ENCODE measurements around the gene HTR2B. TPM values are rescaled to one million over a fixed set of nuclear protein-coding genes. Genes with fewer than 3 reads are reported as not detected.

HTR2B gene
- polyA plus RNA-seq (2012; ENCODE audit: insufficient read length, low read depth), result 0.13 TPM

- TF ChIP-seq FOXP2 (optimal IDR thresholded peaks at IDR 0.05; ENCODE audit: borderline replicate concordance, extremely low read depth, extremely low read length, insufficient read depth) (no peak), TAF1 (IDR thresholded peaks at IDR 0.05; ENCODE audit: borderline replicate concordance, insufficient read depth, low read length) (no peak), POLR2AphosphoS5 (IDR thresholded peaks at IDR 0.05; ENCODE audit: low read depth, low read length) (no peak), SIN3A (IDR thresholded peaks at IDR 0.05; ENCODE audit: borderline replicate concordance, insufficient read depth, low read length) (no peak)
- TF ChIP-seq, protein P1, sequence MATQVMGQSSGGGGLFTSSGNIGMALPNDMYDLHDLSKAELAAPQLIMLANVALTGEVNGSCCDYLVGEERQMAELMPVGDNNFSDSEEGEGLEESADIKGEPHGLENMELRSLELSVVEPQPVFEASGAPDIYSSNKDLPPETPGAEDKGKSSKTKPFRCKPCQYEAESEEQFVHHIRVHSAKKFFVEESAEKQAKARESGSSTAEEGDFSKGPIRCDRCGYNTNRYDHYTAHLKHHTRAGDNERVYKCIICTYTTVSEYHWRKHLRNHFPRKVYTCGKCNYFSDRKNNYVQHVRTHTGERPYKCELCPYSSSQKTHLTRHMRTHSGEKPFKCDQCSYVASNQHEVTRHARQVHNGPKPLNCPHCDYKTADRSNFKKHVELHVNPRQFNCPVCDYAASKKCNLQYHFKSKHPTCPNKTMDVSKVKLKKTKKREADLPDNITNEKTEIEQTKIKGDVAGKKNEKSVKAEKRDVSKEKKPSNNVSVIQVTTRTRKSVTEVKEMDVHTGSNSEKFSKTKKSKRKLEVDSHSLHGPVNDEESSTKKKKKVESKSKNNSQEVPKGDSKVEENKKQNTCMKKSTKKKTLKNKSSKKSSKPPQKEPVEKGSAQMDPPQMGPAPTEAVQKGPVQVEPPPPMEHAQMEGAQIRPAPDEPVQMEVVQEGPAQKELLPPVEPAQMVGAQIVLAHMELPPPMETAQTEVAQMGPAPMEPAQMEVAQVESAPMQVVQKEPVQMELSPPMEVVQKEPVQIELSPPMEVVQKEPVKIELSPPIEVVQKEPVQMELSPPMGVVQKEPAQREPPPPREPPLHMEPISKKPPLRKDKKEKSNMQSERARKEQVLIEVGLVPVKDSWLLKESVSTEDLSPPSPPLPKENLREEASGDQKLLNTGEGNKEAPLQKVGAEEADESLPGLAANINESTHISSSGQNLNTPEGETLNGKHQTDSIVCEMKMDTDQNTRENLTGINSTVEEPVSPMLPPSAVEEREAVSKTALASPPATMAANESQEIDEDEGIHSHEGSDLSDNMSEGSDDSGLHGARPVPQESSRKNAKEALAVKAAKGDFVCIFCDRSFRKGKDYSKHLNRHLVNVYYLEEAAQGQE (IDR thresholded peaks at IDR 0.05; ENCODE audit: insufficient read depth in 1 of 2, low read depth in 2 of 2, low read length in 2 of 2), result no peak
These were observed at the start of gene HTR2B for GRCh38 chr2:231124838-231125568. TSS of gene HTR2B (minus strand) at chr2:231125042. CDS start at chr2:231123764, 1,278 bp downstream.

DNA sequence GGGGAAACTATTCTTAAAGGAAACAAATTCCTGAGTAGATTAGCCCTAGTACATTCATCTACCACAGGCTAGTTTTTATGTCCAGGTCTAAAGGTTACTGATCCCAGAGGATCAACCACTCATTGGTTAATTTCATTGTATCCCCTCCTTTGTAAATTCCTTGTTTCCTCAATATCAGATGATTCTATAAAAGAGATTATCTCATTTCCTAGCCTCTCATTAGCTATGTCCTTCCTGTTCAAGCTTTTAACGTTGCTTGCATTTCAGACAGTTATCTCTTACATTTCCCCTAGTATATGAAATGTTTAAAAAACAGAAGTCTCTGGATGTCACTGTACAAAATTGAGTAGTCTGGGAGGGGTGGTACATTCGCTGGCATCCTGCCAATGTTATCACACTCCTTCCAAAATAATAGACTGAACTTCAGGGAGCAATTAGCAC lies 49.4 kb upstream of the HTR2B start:
- TF ChIP-seq SIN3A (IDR thresholded peaks at IDR 0.05; ENCODE audit: borderline replicate concordance, insufficient read depth, low read length), result no peak
- no peak for TF ChIP-seq POLR2AphosphoS5 (IDR thresholded peaks at IDR 0.05; ENCODE audit: low read depth, low read length)
- no peak for TF ChIP-seq FOXP2 (optimal IDR thresholded peaks at IDR 0.05; ENCODE audit: borderline replicate concordance, extremely low read depth, extremely low read length, insufficient read depth)

DNA sequence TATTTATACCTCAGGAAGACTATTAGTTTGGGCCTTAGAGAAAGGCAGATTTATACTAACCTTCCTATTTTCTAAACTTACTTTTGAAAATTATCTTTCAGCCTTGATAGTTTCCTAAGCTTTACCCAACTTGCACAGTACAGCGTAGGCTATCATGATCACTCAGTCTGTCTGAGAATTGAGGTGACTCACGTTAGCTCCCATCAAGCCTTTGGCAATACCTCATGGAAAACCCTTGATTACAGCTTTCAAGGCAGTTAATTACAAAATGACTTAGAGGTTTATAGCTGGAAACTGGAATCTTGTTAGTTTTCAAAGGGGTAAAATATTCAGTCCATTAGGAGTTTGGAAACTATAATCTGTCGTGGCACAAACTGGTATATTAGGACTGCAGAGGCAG lies 47.2 kb upstream of the HTR2B start:
- TF ChIP-seq SIN3A (IDR thresholded peaks at IDR 0.05; ENCODE audit: borderline replicate concordance, insufficient read depth, low read length) (no peak), TAF1 (IDR thresholded peaks at IDR 0.05; ENCODE audit: borderline replicate concordance, insufficient read depth, low read length) (no peak), POLR2AphosphoS5 (IDR thresholded peaks at IDR 0.05; ENCODE audit: low read depth, low read length) (no peak), FOXP2 (optimal IDR thresholded peaks at IDR 0.05; ENCODE audit: borderline replicate concordance, extremely low read depth, extremely low read length, insufficient read depth) (no peak)
- TF ChIP-seq, protein P1 (IDR thresholded peaks at IDR 0.05; ENCODE audit: insufficient read depth in 1 of 2, low read depth in 2 of 2, low read length in 2 of 2), result no peak

DNA sequence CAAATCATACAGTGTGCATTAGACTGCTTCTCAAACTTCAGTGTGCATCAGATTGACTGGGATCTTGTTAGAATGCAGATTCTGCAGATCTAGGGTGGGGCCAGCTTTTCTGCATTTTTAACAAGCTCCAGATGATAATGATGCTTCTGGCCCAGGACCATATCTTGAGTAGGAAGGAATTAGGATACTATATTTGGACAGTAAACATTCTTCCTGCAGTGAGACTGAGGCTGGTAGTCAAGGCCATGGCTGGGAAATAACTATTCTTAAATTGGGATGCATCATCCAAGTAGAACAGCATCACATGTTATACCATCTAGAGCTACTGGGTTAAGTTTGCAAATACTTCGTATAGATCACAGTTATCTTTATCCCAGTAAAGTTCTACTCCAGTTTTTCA lies 45.2 kb upstream of the HTR2B start:
- TF ChIP-seq POLR2AphosphoS5 (IDR thresholded peaks at IDR 0.05; ENCODE audit: low read depth, low read length) (no peak), FOXP2 (optimal IDR thresholded peaks at IDR 0.05; ENCODE audit: borderline replicate concordance, extremely low read depth, extremely low read length, insufficient read depth) (no peak), SIN3A (IDR thresholded peaks at IDR 0.05; ENCODE audit: borderline replicate concordance, insufficient read depth, low read length) (no peak), TAF1 (IDR thresholded peaks at IDR 0.05; ENCODE audit: borderline replicate concordance, insufficient read depth, low read length) (no peak)
- TF ChIP-seq, protein P1 (IDR thresholded peaks at IDR 0.05; ENCODE audit: insufficient read depth in 1 of 2, low read depth in 2 of 2, low read length in 2 of 2), result no peak

GRCh38 chr2:231169488-231169887 lies 44.6 kb upstream of the HTR2B start:
- TF ChIP-seq POLR2AphosphoS5 (IDR thresholded peaks at IDR 0.05; ENCODE audit: low read depth, low read length), result no peak
- TF ChIP-seq, protein P1 (IDR thresholded peaks at IDR 0.05; ENCODE audit: insufficient read depth in 1 of 2, low read depth in 2 of 2, low read length in 2 of 2), result no peak
- no peak for TF ChIP-seq SIN3A (IDR thresholded peaks at IDR 0.05; ENCODE audit: borderline replicate concordance, insufficient read depth, low read length)
- no peak for TF ChIP-seq TAF1 (IDR thresholded peaks at IDR 0.05; ENCODE audit: borderline replicate concordance, insufficient read depth, low read length)
- no peak for TF ChIP-seq FOXP2 (optimal IDR thresholded peaks at IDR 0.05; ENCODE audit: borderline replicate concordance, extremely low read depth, extremely low read length, insufficient read depth)

Measured in PFSK-1 (cell line).